K562 (cell line): ENCODE data around the gene FAM89B. TPM values are rescaled to one million over a fixed set of nuclear protein-coding genes. Genes with fewer than 3 reads are reported as not detected.
A peak's percentile ranks its signal among the peaks of the same experiment; 100 is the strongest.

Experiments used
- ARNT ChIP-seq, 2 experiments: fragments of 450-650 bp; IDR thresholded peaks; 2 replicates each; pipeline ENCODE4 v1.6.1; 2016; ENCODE audit warnings: mild to moderate bottlenecking in 1 of 2
- CBX2 ChIP-seq: fragments of 200-600 bp; sonication (generic); IDR thresholded peaks from one replicate; pipeline ENCODE4 v1.6.1; 2012; ENCODE audit warnings: mild to moderate bottlenecking, low read length, inconsistent platforms; ENCODE audit not compliant: insufficient read depth, poor library complexity, severe bottlenecking
- CEBPG ChIP-seq, 3 experiments: fragments of 200-800 bp in 1 of 3; sonication (Bioruptor generic) in 1 of 3; sonication (generic) in 1 of 3; formaldehyde crosslinking in 1 of 3; IDR thresholded peaks in 2 of 3; conservative IDR thresholded peaks in 1 of 3; 2 replicates each; pipeline versions ENCODE4 v1.6.1 to v1.8.0; 2016 to 2022; ENCODE audit warnings: missing compliant biosample characterization in 2 of 3, missing genetic modification characterization in 2 of 3, mild to moderate bottlenecking in 1 of 3, missing genetic modification reagents in 1 of 3
- DMBX1 ChIP-seq: fragments of 250-450 bp; sonication (Bioruptor Pico); IDR thresholded peaks from 2 replicates; pipeline ENCODE4 v1.8.0; 2022; ENCODE audit warnings: inconsistent platforms, mild to moderate bottlenecking, moderate library complexity, borderline replicate concordance
- GATAD2B ChIP-seq: fragments of 450-650 bp; IDR thresholded peaks from 2 replicates; pipeline ENCODE4 v1.6.1; 2017; ENCODE audit warnings: mild to moderate bottlenecking, borderline replicate concordance
- NCOR1 ChIP-seq: fragments of 450-650 bp; IDR thresholded peaks from 2 replicates; pipeline ENCODE4 v1.6.1; 2016; ENCODE audit warnings: mild to moderate bottlenecking, moderate library complexity
- NKRF ChIP-seq: fragments of 450-650 bp; IDR thresholded peaks from 2 replicates; pipeline ENCODE4 v1.6.1; 2016; ENCODE audit warnings: borderline replicate concordance
- PHF21A ChIP-seq: fragments of 450-650 bp; IDR thresholded peaks from 2 replicates; pipeline ENCODE4 v1.6.1; 2017; ENCODE audit warnings: low read depth, borderline replicate concordance
- SMC3 ChIP-seq: conservative IDR thresholded peaks from 2 replicates; pipeline ENCODE4 v1.6.1; 2011; ENCODE audit warnings: low read depth, low read length, improper control_type of control experiment; ENCODE audit not compliant: insufficient read depth
- ZNF436 ChIP-seq: fragments of 250-450, 450-650 bp; sonication (Bioruptor Pico); formaldehyde crosslinking; IDR thresholded peaks from 2 replicates; pipeline ENCODE4 v1.7.0; 2020; ENCODE audit warnings: mild to moderate bottlenecking
- ZNF75A ChIP-seq: fragments of 450-650 bp; formaldehyde crosslinking; IDR thresholded peaks from 2 replicates; pipeline ENCODE4 v1.4.0; 2020; ENCODE audit warnings: mild to moderate bottlenecking
- ZZZ3 ChIP-seq: fragments of 450-650 bp; IDR thresholded peaks from 2 replicates; pipeline ENCODE4 v1.6.1; 2016; ENCODE audit warnings: antibody characterized with exemption, mild to moderate bottlenecking, moderate library complexity
- polyA plus RNA-seq, 8 experiments: library from polyadenylated mRNA; depleted of rRNA in 4 of 8; stranded (reverse) in 5 of 8; unstranded in 3 of 8; fragments of >200 nt; fragmentation: Nextera tagmentation in 2 of 8; fragmentation: Illumina TruSeq in 1 of 8; extraction: Ambion mirVana in 2 of 8; extraction: Trizol in 1 of 8; gene quantifications; 2 replicates each; pipeline versions ENCODE4 v1.2.1 to v1.2.3, GENCODE V29; 2011 to 2014; ENCODE audit warnings: inconsistent platforms in 1 of 8, missing spikeins in 1 of 8
- total RNA-seq, 7 experiments: library from RNA; depleted of rRNA in 6 of 7; stranded (reverse); fragments of >200 nt in 6 of 7; fragmentation: Illumina TruSeq in 2 of 7; extraction: Trizol in 2 of 7; gene quantifications; 2 replicates each; pipeline versions ENCODE4 v1.2.1 to v1.2.3, GENCODE V29; 2011 to 2021; ENCODE audit warnings: low replicate concordance in 1 of 7
- TF ChIP-seq, protein P1 (sequence below): fragments of 150-350 bp; conservative IDR thresholded peaks from 2 replicates; pipeline ENCODE4 v1.6.1; 2014; ENCODE audit warnings: low read length
- TF ChIP-seq, protein P2 (sequence below): fragments of 150-350 bp; IDR thresholded peaks from 2 replicates; pipeline ENCODE4 v1.6.1; 2014; ENCODE audit warnings: low read depth, mild to moderate bottlenecking, low read length, borderline replicate concordance
- TF ChIP-seq, protein P3 (sequence below): fragments of 250-450 bp; sonication (Bioruptor Pico); IDR thresholded peaks from 2 replicates; pipeline ENCODE4 v1.9.0; 2021; ENCODE audit warnings: mild to moderate bottlenecking, inconsistent platforms

Gene FAM89B
- total and polyA plus RNA-seq, 9 of the 15 experiments (the other 6 are each of a cell fraction or from before 2014, with no cell fraction given) = 0.32 to 27.6 (median 11.9) TPM

- TF ChIP-seq, protein P1, sequence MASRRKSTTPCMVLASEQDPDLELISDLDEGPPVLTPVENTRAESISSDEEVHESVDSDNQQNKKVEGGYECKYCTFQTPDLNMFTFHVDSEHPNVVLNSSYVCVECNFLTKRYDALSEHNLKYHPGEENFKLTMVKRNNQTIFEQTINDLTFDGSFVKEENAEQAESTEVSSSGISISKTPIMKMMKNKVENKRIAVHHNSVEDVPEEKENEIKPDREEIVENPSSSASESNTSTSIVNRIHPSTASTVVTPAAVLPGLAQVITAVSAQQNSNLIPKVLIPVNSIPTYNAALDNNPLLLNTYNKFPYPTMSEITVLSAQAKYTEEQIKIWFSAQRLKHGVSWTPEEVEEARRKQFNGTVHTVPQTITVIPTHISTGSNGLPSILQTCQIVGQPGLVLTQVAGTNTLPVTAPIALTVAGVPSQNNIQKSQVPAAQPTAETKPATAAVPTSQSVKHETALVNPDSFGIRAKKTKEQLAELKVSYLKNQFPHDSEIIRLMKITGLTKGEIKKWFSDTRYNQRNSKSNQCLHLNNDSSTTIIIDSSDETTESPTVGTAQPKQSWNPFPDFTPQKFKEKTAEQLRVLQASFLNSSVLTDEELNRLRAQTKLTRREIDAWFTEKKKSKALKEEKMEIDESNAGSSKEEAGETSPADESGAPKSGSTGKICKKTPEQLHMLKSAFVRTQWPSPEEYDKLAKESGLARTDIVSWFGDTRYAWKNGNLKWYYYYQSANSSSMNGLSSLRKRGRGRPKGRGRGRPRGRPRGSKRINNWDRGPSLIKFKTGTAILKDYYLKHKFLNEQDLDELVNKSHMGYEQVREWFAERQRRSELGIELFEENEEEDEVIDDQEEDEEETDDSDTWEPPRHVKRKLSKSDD = no peak
- TF ChIP-seq ZNF436 = no peak
- TF ChIP-seq, protein P2, sequence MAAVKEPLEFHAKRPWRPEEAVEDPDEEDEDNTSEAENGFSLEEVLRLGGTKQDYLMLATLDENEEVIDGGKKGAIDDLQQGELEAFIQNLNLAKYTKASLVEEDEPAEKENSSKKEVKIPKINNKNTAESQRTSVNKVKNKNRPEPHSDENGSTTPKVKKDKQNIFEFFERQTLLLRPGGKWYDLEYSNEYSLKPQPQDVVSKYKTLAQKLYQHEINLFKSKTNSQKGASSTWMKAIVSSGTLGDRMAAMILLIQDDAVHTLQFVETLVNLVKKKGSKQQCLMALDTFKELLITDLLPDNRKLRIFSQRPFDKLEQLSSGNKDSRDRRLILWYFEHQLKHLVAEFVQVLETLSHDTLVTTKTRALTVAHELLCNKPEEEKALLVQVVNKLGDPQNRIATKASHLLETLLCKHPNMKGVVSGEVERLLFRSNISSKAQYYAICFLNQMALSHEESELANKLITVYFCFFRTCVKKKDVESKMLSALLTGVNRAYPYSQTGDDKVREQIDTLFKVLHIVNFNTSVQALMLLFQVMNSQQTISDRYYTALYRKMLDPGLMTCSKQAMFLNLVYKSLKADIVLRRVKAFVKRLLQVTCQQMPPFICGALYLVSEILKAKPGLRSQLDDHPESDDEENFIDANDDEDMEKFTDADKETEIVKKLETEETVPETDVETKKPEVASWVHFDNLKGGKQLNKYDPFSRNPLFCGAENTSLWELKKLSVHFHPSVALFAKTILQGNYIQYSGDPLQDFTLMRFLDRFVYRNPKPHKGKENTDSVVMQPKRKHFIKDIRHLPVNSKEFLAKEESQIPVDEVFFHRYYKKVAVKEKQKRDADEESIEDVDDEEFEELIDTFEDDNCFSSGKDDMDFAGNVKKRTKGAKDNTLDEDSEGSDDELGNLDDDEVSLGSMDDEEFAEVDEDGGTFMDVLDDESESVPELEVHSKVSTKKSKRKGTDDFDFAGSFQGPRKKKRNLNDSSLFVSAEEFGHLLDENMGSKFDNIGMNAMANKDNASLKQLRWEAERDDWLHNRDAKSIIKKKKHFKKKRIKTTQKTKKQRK = no peak
- no peak for TF ChIP-seq ARNT (IDR thresholded peaks at IDR 0.05)
- no peak for TF ChIP-seq SMC3
- TF ChIP-seq GATAD2B = no peak
- TF ChIP-seq, protein P3, sequence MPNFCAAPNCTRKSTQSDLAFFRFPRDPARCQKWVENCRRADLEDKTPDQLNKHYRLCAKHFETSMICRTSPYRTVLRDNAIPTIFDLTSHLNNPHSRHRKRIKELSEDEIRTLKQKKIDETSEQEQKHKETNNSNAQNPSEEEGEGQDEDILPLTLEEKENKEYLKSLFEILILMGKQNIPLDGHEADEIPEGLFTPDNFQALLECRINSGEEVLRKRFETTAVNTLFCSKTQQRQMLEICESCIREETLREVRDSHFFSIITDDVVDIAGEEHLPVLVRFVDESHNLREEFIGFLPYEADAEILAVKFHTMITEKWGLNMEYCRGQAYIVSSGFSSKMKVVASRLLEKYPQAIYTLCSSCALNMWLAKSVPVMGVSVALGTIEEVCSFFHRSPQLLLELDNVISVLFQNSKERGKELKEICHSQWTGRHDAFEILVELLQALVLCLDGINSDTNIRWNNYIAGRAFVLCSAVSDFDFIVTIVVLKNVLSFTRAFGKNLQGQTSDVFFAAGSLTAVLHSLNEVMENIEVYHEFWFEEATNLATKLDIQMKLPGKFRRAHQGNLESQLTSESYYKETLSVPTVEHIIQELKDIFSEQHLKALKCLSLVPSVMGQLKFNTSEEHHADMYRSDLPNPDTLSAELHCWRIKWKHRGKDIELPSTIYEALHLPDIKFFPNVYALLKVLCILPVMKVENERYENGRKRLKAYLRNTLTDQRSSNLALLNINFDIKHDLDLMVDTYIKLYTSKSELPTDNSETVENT = peak; percentile 32; the same call in 1 of the 2 replicates
- no peak for TF ChIP-seq CBX2
- no peak for TF ChIP-seq NCOR1
- peak; percentile 19; the same call in 1 of the 2 replicates for TF ChIP-seq NKRF
- TF ChIP-seq ZZZ3 = no peak
- no peak for TF ChIP-seq ZNF75A (CRISPR knock-in tag)
- peak; percentile 26; the same call in 1 of the 2 replicates for TF ChIP-seq CEBPG (CRISPR knock-in tag; IDR thresholded peaks at IDR 0.05)
- no peak for TF ChIP-seq CEBPG (tag; conservative IDR thresholded peaks at IDR 0.05 in 1 of 2, IDR thresholded peaks at IDR 0.05 in 1 of 2)
- TF ChIP-seq PHF21A = no peak
- TF ChIP-seq DMBX1 = no peak
Observed at GRCh38 chr11:65524741-65525545, 47.4 kb upstream of the FAM89B start, which contains the start of gene SCYL1 (continued).
